ENCODE results near the gene LAMA5. TPM values are rescaled to one million over a fixed set of nuclear protein-coding genes. Genes with fewer than 3 reads are reported as not detected.

LAMA5 gene
- total RNA-seq, 2 experiments from 2014 or later: 0.81 to 1.5 TPM

DNA sequence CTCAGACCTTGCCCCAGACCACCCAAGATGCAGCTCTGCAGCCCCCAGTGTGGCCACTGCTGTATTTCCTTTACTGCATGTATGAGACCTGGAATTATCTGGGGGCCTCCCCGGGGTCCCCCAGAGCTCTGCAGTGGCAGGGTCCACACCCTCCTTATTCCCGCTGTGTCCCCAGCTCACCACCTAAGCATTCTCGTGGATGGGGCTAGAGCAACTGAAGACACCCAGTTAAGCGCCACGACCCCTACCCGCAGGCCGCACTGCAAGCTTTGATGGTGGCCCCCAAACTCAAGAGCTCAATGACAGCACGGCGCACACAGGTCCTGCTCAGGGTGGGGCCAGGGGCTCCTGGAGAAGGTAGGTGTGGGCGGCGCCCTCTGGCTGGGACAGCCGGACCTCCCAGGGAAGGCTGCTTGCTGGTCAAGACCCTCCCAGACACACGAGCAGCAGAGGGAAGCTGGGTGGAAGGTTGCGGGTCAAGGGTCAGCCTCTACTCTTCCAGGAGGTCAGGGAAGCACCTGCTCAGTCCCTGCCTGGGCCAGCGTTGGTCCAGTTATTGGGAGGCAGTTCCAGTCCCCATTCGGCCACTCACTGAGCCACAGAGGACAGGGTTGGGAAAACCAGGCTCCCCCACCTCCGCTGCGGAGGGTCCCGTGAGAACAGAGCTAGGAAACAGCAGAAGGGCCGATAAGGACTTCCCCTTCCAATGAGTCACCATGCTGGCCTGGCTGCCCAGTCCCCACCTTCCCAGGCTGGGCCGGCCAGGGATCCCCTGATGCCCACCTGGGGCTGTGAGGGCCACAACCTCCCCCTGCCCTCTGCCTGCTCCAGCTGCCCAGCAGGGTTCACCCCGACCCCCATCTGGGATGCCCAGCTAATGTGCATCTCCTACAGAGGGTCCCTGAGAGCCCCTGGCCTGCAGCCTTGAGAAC, 2.9 kb downstream of the LAMA5 start:
- Mint-ChIP-seq H3K27me3 (ENCODE audit: low read depth) (peaks cover 17% of the 10 kb centered on the region), H3K36me3 (ENCODE audit: low read depth) (no peaks in the 10 kb centered on the region), H3K4me3 (no peak overlapping the region), H3K27ac (no peak overlapping the region), H3K4me1 (ENCODE audit: low read depth) (peaks cover 3% of the 10 kb centered on the region), H3K9me3 (no peaks in the 10 kb centered on the region)
- CTCF ChIA-PET: no interaction called here
- DNase-seq: no peak
- intact Hi-C loops (cut with micrococcal nuclease): no loop called here

DNA sequence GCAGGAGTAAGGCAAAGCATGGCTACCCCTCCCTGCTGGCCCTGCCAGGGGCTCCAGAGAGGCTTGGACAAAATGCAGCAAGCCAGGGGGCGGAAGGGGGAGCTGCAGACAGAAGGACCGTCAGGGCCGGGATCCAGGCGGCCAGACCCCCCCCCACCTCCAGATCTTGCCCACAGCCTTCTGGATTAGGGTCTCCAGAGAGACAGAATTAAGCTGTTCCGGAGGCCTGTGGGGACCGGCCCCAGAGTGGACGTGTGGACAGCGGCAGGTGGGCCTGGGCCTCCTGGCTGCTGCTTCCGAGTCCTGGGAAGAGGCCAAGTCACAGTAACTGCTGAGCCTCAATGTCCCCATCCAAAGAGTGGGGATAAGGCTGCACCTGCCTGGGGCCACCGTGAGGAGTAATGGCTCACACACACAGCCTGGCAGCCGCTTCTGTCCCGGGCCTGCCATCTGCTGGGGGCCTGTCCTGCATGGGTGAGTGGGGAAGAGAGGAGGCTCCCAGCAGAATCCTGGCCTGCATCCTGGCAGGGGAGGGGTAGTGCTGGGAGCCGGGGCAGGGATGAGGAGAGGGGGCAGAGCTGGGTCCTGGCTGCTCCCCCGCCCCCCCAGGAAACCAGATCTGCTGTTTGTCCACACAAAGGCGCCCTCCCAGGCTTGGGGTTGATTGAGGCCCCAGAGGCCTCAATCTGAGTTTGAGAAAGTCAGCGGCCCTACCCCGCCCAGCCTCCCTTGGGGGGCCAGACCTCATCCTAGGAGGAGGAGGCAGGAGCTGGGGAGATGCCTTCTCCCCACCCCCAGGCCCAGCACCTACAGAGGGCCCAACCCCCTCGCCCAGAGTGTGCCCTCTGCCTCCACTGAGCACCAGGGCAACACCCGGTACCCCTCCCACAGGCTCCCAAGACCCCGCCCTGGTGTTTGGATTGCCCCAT, 3.9 kb downstream of the LAMA5 start:
- H3K36me3 Mint-ChIP-seq (ENCODE audit: low read depth): no peaks in the 10 kb centered on the region
- CTCF ChIA-PET: no interaction called here
- intact Hi-C loops (cut with micrococcal nuclease): no loop called here
- DNase-seq: no peak
- peaks cover under 1% of the 10 kb centered on the region for H3K4me1 Mint-ChIP-seq (ENCODE audit: low read depth)
- H3K9me3 Mint-ChIP-seq: no peaks in the 10 kb centered on the region
- no peak overlapping the region for H3K4me3 Mint-ChIP-seq
- H3K27ac Mint-ChIP-seq: no peak overlapping the region
- peaks cover 11% of the 10 kb centered on the region for H3K27me3 Mint-ChIP-seq (ENCODE audit: low read depth)

DNA sequence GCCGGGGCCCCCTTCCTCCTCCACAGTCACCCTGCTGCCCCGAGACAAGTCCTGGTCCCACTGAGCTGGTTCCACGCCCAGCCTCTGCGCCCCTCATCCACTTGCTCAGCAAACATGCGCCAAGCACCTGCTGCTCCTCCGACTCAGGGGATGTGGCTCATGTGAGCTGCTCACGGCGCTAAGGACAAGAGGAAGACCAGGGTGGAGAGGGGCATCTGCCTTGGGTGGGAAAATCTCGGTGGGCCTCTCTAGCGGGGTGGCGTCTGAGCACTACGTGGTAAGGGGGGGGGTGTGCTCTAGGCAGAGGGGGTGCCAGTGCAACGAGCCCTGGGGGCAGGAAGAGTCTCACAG, 4.5 kb downstream of the LAMA5 start:
- Mint-ChIP-seq H3K27me3 (ENCODE audit: low read depth) (peaks cover 11% of the 10 kb centered on the region), H3K36me3 (ENCODE audit: low read depth) (no peaks in the 10 kb centered on the region), H3K9me3 (no peaks in the 10 kb centered on the region), H3K4me1 (ENCODE audit: low read depth) (no peaks in the 10 kb centered on the region), H3K27ac (no peak overlapping the region), H3K4me3 (no peak overlapping the region)
- no peak for DNase-seq
- intact Hi-C loops (cut with micrococcal nuclease): no loop called here
- CTCF ChIA-PET: no interaction called here

DNA sequence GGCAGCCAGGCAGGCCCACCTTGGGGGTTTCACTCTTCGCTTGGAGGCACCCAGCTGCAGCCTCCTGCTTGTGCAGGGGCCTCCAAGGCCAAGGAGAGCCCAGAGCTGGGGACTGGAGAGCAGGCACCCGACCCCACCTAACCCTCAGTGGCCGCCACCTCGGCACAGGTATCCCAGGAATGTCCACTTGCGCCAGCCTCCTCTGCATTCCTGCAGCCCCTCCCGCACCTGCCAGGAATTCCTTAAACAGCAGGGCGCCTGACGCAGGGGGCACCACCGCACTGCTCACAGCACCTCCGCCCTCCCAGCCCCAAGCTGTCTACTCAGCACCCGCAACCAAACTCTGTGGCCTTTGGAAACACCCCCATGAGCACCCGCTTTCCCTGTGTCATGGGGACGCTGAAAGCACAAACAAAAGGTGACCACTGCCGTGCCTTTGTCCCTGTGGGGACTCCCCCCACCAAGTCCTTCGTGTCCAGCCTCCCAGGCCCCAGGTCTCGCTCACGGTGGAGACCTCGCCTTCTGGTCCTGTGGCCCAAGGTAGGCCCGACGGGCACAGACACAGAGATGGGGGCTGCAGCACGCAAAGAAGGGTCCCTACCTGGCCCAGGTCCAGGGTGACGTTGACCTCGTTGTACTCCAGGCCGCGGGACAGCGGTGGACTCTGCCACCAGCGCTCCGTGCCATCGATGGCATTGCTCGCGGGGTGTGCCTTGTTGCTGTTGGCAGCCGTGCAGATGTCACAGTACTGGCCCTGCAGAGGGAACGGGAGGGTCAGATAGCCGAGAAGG, 5.1 kb downstream of the LAMA5 start:
- Mint-ChIP-seq H3K27ac (no peak overlapping the region), H3K9me3 (no peaks in the 10 kb centered on the region), H3K4me3 (no peak overlapping the region), H3K27me3 (ENCODE audit: low read depth) (peaks cover 11% of the 10 kb centered on the region), H3K4me1 (ENCODE audit: low read depth) (no peaks in the 10 kb centered on the region), H3K36me3 (ENCODE audit: low read depth) (no peaks in the 10 kb centered on the region)
- intact Hi-C loops (cut with micrococcal nuclease): no loop called here
- CTCF ChIA-PET: no interaction called here
- DNase-seq: no peak

DNA sequence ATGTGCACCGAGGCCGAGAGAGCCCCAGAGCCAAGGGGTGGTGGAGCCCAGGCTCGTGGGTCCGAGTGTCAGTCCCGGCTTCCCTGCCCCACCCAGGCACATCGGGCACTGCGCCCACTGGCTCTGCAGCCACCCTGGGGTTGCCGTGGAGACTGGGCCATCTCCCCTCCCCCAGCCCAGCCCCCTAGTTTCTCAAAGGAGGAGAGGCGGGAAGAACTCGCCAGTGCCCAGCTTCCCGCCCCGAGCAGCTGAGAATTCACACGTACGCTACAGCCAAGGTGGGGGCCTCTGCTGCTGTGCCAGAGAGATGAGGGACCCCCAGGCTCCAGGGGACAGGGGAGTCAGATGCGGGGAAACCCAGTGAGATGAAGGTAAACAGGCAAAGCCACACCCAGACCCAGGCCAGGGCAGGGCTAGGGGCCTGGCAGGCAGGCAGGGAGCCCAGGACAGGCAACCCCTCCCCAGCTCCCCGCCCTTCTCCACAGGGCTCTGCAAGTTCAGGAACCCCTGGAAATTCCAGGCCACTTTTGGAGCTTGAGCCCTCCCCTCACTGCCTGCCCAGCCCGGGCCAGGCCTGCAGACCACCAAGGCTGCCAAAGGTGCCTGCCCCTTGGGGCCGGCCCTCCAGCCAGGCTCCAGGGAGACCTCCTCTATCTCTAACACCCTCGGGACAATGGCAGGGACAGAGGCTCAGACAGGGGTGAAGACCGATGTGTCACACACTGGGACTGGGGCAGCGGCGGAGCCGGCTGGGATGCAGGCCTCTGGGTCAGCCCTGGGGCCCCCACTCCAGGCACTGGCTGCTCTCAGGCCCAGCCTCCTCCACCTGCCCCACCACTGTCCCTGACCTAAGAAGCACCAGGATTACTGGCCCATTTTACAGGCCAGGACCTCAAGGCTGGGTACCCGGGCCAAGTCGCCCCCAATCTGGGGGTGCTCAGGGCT, 6.0 kb downstream of the LAMA5 start:
- H3K27ac Mint-ChIP-seq: no peak overlapping the region
- H3K4me3 Mint-ChIP-seq: no peak overlapping the region
- no peak for DNase-seq
- no peaks in the 10 kb centered on the region for H3K36me3 Mint-ChIP-seq (ENCODE audit: low read depth)
- intact Hi-C loops (cut with micrococcal nuclease): no loop called here
- no peaks in the 10 kb centered on the region for H3K4me1 Mint-ChIP-seq (ENCODE audit: low read depth)
- peaks cover 14% of the 10 kb centered on the region for H3K27me3 Mint-ChIP-seq (ENCODE audit: low read depth)
- CTCF ChIA-PET: no interaction called here
- H3K9me3 Mint-ChIP-seq: no peaks in the 10 kb centered on the region

DNA sequence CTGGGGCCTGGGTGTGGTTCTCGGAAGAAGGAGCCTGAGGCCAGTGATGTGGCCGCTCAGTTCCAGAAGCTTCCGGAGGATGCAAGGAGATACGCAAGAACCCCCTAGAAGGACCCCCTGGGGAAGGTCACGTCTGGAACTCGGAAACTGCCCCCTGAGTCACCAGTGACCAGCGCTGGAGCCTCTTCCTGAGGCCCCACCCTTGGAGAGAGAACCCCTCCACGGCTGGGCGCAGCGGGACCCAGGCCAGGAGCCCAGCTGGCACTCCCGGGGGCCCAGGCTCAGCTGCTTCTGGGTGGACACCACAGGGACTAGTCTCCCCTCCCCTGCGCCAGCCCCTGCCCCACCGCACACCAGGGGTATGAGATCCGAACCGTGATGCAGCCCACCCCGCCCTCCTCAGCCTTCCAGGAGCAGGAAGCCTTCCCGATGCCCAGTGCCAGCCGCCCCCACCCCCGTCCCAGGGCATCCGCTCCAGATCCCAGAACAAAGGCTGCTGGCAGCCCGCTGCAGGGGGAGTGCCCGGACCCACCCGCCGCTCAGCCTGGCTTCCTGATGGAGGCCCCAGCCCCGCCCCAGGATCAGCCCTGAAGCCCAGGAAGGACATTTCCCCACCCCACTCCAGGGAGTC, 7.5 kb downstream of the LAMA5 start:
- intact Hi-C loops (cut with micrococcal nuclease): no loop called here
- H3K4me1 Mint-ChIP-seq (ENCODE audit: low read depth): no peaks in the 10 kb centered on the region
- no peak overlapping the region for H3K4me3 Mint-ChIP-seq
- H3K36me3 Mint-ChIP-seq (ENCODE audit: low read depth): no peaks in the 10 kb centered on the region
- H3K9me3 Mint-ChIP-seq: no peaks in the 10 kb centered on the region
- H3K27ac Mint-ChIP-seq: no peak overlapping the region
- CTCF ChIA-PET: no interaction called here
- peaks cover 8% of the 10 kb centered on the region for H3K27me3 Mint-ChIP-seq (ENCODE audit: low read depth)
- no peak for DNase-seq

DNA sequence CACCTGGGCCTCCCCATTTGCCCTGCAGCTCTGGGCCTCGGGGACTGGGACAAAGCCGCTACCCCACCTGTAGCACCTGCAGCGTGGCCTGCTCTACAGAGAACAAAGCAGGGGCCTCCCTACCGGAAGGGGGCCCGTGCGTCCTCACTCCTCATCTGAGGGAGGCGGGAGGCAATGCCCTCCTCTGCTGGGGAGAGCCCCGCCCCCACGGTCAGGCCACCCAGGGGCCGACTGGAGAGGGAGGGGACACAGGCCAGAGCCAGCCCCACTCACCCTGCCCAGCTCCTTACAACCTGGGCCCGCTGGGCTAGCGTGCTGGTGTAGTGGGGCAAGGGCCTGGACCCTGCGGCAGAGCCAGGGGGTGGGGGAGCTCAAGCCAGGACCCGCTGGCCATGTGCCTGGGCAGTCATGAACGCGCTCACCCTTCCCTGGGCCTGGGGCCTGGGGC, 8.0 kb downstream of the LAMA5 start:
- CTCF ChIA-PET: no interaction called here
- DNase-seq: no peak
- no peak overlapping the region for H3K4me3 Mint-ChIP-seq
- H3K36me3 Mint-ChIP-seq (ENCODE audit: low read depth): no peaks in the 10 kb centered on the region
- H3K4me1 Mint-ChIP-seq (ENCODE audit: low read depth): no peaks in the 10 kb centered on the region
- intact Hi-C loops (cut with micrococcal nuclease): no loop called here
- no peaks in the 10 kb centered on the region for H3K9me3 Mint-ChIP-seq
- H3K27me3 Mint-ChIP-seq (ENCODE audit: low read depth): peaks cover 8% of the 10 kb centered on the region
- no peak overlapping the region for H3K27ac Mint-ChIP-seq

DNA sequence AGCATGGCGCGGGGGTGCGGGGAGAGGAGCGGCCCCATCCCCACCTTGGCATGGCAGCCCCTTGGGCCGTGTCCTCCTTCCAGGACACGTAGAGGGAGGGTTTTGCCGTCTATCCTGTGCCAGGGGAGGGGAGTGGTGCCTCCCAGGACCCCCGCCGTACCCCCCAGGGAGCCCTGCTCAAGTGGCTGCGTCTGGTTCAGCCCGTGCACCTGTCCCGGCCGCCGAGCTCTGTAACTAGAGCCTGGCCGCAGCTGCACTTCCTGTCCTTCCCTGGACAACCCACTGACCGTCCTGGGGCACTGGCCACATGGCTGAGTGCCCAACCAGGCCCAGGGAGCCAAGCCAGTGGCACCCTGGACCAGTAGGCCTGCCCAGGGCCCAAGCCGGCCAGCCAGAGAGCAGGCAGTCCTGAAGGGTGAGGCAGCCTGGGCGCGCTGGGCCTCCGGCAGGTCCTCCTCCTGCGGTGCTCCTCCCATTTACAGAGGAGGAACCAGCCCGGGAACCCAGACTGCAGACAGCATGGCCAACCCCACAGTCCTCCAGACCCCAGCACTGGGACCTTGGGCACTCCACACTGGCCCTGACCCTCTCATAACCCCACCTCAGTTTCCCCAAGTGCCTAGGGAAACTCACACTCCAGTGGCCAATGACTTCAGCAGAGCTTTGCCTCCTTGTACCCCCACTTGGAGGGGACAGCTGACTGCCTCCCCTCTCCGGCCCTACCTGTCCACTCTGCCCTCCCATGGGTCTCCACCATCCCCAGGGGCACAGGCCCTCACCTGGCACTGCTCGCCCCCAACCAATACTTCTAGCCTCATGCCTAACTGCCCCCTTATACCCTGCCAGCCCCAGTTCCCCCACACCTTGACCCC, 8.7 kb downstream of the LAMA5 start:
- Mint-ChIP-seq H3K4me1 (ENCODE audit: low read depth) (no peaks in the 10 kb centered on the region), H3K4me3 (no peak overlapping the region), H3K27me3 (ENCODE audit: low read depth) (peaks cover 5% of the 10 kb centered on the region), H3K9me3 (no peaks in the 10 kb centered on the region), H3K36me3 (ENCODE audit: low read depth) (no peaks in the 10 kb centered on the region), H3K27ac (no peak overlapping the region)
- no peak for DNase-seq
- intact Hi-C loops (cut with micrococcal nuclease): no loop called here
- CTCF ChIA-PET: no interaction called here

DNA sequence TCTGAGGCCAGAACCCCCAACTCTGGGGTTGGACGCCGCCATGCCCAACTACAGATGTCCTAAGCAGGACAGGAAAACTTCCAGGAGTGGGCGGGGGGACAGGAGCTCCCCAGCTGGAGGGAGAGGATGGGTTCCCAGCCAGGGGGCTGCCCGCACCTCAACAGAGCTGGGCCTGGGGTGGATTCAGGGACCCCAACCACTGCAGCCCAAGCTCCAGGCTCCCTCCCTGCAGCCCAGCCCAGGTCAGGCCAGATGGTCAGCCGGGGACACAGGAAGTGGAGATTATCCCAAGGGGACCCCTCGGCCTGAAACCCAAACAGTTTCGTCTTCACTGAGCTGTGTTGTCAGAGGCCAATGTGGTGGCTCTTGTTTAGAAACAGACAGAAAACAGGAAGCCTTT, 9.4 kb downstream of the LAMA5 start:
- no peak overlapping the region for H3K27ac Mint-ChIP-seq
- peaks cover 3% of the 10 kb centered on the region for H3K27me3 Mint-ChIP-seq (ENCODE audit: low read depth)
- intact Hi-C loops (cut with micrococcal nuclease): no loop called here

DNA sequence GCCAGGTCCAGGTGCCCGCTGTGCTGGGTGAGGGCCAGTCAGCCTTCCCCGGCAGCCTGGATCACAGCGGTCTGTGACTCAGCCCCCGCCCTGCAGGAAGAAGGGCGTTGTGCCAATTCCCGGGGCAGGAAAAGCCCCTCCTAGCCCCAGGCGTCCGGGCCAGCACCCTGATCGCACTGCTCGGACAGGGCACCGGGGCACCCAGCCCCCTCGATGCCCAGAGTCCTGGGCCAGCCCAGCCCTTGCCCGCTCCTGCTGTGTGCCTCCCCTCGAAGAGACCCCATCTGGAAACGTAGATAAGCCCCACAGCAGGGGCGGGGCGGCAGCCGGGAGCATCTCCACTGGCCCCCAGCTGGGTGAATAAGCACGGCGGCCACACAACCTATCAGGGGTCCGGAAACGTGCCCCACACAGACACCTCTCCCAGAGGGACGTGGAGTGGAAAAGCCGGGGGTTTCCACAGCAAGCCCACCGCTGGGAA, 9.9 kb downstream of the LAMA5 start:
- H3K4me3 Mint-ChIP-seq: no peak overlapping the region
- no peak for DNase-seq
- CTCF ChIA-PET: no interaction called here
- H3K9me3 Mint-ChIP-seq: no peaks in the 10 kb centered on the region
- no peaks in the 10 kb centered on the region for H3K36me3 Mint-ChIP-seq (ENCODE audit: low read depth)
- intact Hi-C loops (cut with micrococcal nuclease): no loop called here
- peaks cover 3% of the 10 kb centered on the region for H3K27me3 Mint-ChIP-seq (ENCODE audit: low read depth)
- H3K27ac Mint-ChIP-seq: no peak overlapping the region
- H3K4me1 Mint-ChIP-seq (ENCODE audit: low read depth): no peaks in the 10 kb centered on the region

More for the DNA sequence above, 9.4 kb downstream of the LAMA5 start:
- H3K4me1 Mint-ChIP-seq (ENCODE audit: low read depth): no peaks in the 10 kb centered on the region
- no peaks in the 10 kb centered on the region for H3K36me3 Mint-ChIP-seq (ENCODE audit: low read depth)
- DNase-seq: no peak
- H3K9me3 Mint-ChIP-seq: no peaks in the 10 kb centered on the region
- CTCF ChIA-PET: no interaction called here
- no peak overlapping the region for H3K4me3 Mint-ChIP-seq
